Measurements from ENCODE around the gene ABHD15. TPM values are rescaled to one million over a fixed set of nuclear protein-coding genes. Genes with fewer than 3 reads are reported as not detected.

ABHD15 gene
- total and polyA plus RNA-seq, 7 experiments from 2014 or later = 3.1 to 17.6 (median 9.9) TPM

DNA sequence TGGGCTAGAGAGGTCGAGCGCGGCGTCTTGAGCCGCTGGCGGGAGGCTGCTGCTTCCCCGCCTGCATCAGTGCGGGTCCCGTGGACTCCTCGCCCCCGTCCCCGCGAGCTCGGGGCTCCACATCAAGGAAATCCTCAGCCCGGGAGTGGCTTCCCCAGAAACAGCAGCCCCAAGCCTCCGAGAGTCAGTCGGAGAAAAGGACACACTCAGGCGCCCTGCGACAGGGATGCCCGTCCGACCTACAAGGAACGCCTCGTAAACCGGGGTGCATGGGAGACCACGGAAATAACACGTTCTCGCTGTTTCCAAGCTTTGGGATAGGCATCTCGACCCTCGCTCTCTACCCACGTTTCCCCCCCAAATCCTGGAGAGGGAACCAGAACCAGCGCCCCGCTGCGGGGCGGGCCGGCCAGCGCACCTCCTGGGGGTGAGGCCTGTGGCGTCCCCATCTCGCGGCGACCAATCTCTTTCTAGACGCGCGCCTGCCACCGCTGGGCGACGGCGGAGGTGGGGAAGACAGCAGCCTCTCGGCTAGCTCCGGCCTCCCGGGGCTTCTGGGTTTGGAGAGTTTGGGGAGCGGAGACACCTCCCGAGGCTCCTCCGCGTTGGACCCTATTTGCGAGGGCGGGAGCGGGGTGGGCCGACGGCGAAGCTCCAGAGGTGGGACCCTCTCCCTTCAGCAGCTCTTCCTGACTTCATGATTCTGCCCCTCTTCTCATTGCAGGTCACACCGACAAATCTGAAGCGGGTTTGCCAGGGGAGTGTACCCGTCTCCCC, 905 bp upstream of the ABHD15 start:
- peaks cover 12 to 30% of the 10 kb centered on the region in 2 donors for H3K4me1 ChIP-seq (ENCODE audit: control insufficient read depth in 2 of 2, insufficient read depth in 2 of 2, low read length in 2 of 2)
- H3K27ac Mint-ChIP-seq = peak overlapping the region; percentile 82 to 97 (median 92)
- peak overlapping the region; percentile 78 for H3K27ac ChIP-seq (ENCODE audit: low read depth, low read length)
- peaks cover 0 to 3% (median 0%) of the 10 kb centered on the region in 11 donors for H3K9me3 Mint-ChIP-seq
- H3K27me3 Mint-ChIP-seq = no peaks in the 10 kb centered on the region
- ChIA-PET POLR2A (interaction anchor here (0.5 to 6.0 kb wide), 12 partner anchors 10 to 362 kb away, joined by 3 to 59 read pairs (median 4); partner anchors contain the start of genes SSH2 and TAOK1), CTCF (interaction anchor here (0.6 to 1.5 kb wide), 4 partner anchors 34 to 358 kb away, joined by 3 to 5 read pairs (median 4); no protein-coding TSS in a partner anchor)
- H3K4me3 ChIP-seq (ENCODE audit: low read length) = peak overlapping the region; percentile 89
- DNase-seq (peak; percentile 56 to 82 (median 63)), ATAC-seq (peak; percentile 74)
- peaks cover 0 to 9% (median 0%) of the 10 kb centered on the region in 5 donors for H3K36me3 Mint-ChIP-seq
- H3K27me3 ChIP-seq (ENCODE audit: control insufficient read depth in 2 of 2, insufficient read depth in 2 of 2, low read length in 2 of 2) = no peaks in the 10 kb centered on the region
- H3K4me3 Mint-ChIP-seq = peak overlapping the region; percentile 88 to 99 (median 95)
- intact Hi-C loops (cut with micrococcal nuclease) = loop anchor here (1.0 to 10.0 kb wide), 15 partner anchors 13 to 920 kb away; partner anchors contain the start of genes GIT1 (in 2 of the 2), NUFIP2 (in 2 of the 2), PHF12 (in 2 of the 2) and TAOK1 (in 2 of the 2)
- no peaks in the 10 kb centered on the region for H3K9me3 ChIP-seq (ENCODE audit: control insufficient read depth in 2 of 3, low read length in 3 of 3)
- peaks cover 0 to 4% (median 0%) of the 10 kb centered on the region in 3 experiments for H3K36me3 ChIP-seq (ENCODE audit: control insufficient read depth in 2 of 3, insufficient read depth in 3 of 3, low read length in 3 of 3)
- peaks cover 16 to 41% (median 35%) of the 10 kb centered on the region in 7 donors for H3K4me1 Mint-ChIP-seq

DNA sequence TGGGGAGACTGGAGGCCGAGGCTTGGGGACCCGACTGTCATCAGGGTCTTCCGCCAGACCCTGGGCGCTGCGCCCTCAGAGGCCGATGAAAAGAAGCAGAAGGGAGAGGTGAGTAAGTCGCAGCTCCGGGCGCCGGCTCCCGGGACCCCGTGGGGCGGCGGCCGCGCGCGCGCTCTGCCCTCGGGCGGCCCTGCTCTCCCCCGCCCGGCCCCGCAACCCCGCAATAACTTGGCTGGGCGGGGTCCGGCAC, 392 bp upstream of the ABHD15 start:
- peaks cover 0 to 3% (median 0%) of the 10 kb centered on the region in 11 donors for H3K9me3 Mint-ChIP-seq
- Histone ChIP-seq H3K4me1 (ENCODE audit: control insufficient read depth in 2 of 2, insufficient read depth in 2 of 2, low read length in 2 of 2) (peaks cover 12 to 30% of the 10 kb centered on the region in 2 donors), H3K4me3 (ENCODE audit: low read length) (peak overlapping the region; percentile 89), H3K27ac (ENCODE audit: low read depth, low read length) (peak overlapping the region; percentile 78), H3K27me3 (ENCODE audit: control insufficient read depth in 2 of 2, insufficient read depth in 2 of 2, low read length in 2 of 2) (no peaks in the 10 kb centered on the region), H3K36me3 (ENCODE audit: control insufficient read depth in 2 of 3, insufficient read depth in 3 of 3, low read length in 3 of 3) (peaks cover 0 to 4% (median 0%) of the 10 kb centered on the region in 3 experiments), H3K9me3 (ENCODE audit: control insufficient read depth in 2 of 3, low read length in 3 of 3) (no peaks in the 10 kb centered on the region)
- peak overlapping the region in 3 of 9 donors; percentile 63 to 90 (median 88) for H3K27ac Mint-ChIP-seq
- DNase-seq = no peak
- H3K27me3 Mint-ChIP-seq = no peaks in the 10 kb centered on the region
- peaks cover 16 to 45% (median 36%) of the 10 kb centered on the region in 7 donors for H3K4me1 Mint-ChIP-seq
- peak overlapping the region; percentile 76 to 99 (median 94) for H3K4me3 Mint-ChIP-seq
- ATAC-seq = no peak
- CTCF ChIA-PET = interaction anchor here (1.2 kb wide), 1 partner anchor 50 kb away, joined by 3 read pairs; no protein-coding TSS in a partner anchor
- intact Hi-C loops (cut with micrococcal nuclease) = loop anchor here (1.0 to 10.0 kb wide), 7 partner anchors 30 to 920 kb away; partner anchors contain the start of genes NUFIP2 (in 2 of the 2), PHF12 (in 2 of the 2), BLTP2 (in 1 of the 2) and SSH2 (in 1 of the 2)
- POLR2A ChIA-PET = interaction anchor here (0.5 to 6.0 kb wide), 7 partner anchors 10 to 551 kb away, joined by 3 to 59 read pairs (median 4); partner anchors contain the start of gene TAOK1
- peaks cover 0 to 12% (median 0%) of the 10 kb centered on the region in 5 donors for H3K36me3 Mint-ChIP-seq

DNA sequence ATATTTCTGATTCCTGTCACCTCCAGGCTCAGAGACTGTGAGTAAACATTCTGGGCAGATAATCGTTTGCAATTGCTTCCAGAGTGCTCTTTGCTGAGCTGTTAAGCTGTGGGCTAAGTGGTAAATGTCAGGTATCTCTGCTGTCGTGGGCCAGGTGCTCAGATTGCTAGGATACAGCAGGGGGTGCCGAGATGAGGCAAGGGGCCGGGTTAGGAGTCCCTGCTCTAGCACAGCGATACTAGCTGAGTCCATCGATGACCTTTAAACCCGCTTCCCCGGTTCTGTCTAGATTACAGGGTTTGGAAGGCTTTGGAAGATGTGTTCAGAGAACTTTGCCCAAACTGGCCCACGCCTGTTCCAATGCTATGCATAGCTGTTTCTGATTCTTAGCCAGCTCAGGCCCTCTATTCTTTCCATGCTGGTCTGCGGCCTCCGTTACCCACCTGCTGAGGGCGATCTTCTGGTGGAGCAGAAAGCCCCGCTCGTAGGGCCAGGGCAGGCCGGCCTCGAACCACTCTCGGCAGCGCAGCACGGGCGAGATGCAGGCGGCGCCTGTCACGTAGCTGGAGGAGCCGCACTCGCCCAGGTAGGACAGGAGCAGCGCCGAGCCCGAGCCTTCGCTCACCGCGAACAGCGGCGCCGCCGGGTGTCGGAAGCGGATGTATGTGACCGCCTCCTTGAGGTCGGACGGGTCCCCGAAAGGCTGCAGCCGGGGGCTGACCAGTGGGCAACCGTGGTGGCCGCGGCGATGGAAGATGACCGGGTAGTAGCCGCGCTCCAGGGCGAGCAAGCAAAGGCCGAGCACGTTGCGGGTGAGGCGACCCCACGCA, 979 bp downstream of the ABHD15 start:
- H3K4me1 ChIP-seq (ENCODE audit: control insufficient read depth in 2 of 2, insufficient read depth in 2 of 2, low read length in 2 of 2) = peaks cover 9 to 30% of the 10 kb centered on the region in 2 donors
- ChIA-PET POLR2A (interaction anchor here (0.5 to 6.0 kb wide), 6 partner anchors 10 to 616 kb away, joined by 4 to 59 read pairs (median 4); partner anchors contain the start of gene SSH2), CTCF (interaction anchor here (0.5 to 1.3 kb wide), 6 partner anchors 15 to 419 kb away, joined by 3 to 9 read pairs (median 3); no protein-coding TSS in a partner anchor)
- Mint-ChIP-seq H3K27me3 (no peaks in the 10 kb centered on the region), H3K27ac (peak overlapping the region; percentile 13 to 95 (median 81)), H3K36me3 (peaks cover 0 to 18% (median 0%) of the 10 kb centered on the region in 5 donors), H3K4me1 (peaks cover 14 to 45% (median 28%) of the 10 kb centered on the region in 7 donors), H3K4me3 (peak overlapping the region; percentile 86 to 99 (median 90)), H3K9me3 (peaks cover 0 to 3% (median 0%) of the 10 kb centered on the region in 11 donors)
- intact Hi-C loops (cut with micrococcal nuclease) = loop anchor here (1.0 to 10.0 kb wide), 7 partner anchors 29 to 919 kb away; partner anchors contain the start of genes PHF12 (in 2 of the 2), BLTP2 (in 1 of the 2), NUFIP2 (in 1 of the 2) and SSH2 (in 1 of the 2)
- H3K27ac ChIP-seq (ENCODE audit: low read depth, low read length) = peak overlapping the region; percentile 53
- no peaks in the 10 kb centered on the region for H3K27me3 ChIP-seq (ENCODE audit: control insufficient read depth in 2 of 2, insufficient read depth in 2 of 2, low read length in 2 of 2)
- H3K36me3 ChIP-seq (ENCODE audit: control insufficient read depth in 2 of 3, insufficient read depth in 3 of 3, low read length in 3 of 3) = peaks cover 0 to 7% (median 0%) of the 10 kb centered on the region in 3 experiments
- ATAC-seq (peak; percentile 14), DNase-seq (peak in 6 of 9 donors; percentile 35 to 66 (median 42))
- H3K9me3 ChIP-seq (ENCODE audit: control insufficient read depth in 2 of 3, low read length in 3 of 3) = no peaks in the 10 kb centered on the region
- peak overlapping the region; percentile 74 for H3K4me3 ChIP-seq (ENCODE audit: low read length)

DNA sequence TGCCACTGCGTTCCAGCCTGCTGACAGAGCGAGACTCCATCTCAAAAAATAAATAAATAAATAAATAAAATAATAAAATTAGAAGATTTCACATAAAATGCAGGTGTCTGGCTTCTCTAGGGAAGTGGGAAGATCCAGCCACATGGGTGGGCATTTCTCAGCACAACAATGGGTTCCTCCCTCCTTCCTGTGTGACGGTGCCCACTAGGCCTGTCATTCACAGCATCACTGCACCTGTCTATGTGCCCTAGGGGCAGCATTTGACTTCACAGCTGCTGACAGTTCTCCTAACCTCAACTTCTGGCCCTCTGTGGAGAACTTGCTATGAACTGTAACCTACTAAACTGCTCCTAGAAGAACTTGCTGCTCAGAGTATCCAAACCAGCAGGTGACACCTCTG, 3.0 kb downstream of the ABHD15 start:
- peaks cover 0 to 7% (median 0%) of the 10 kb centered on the region in 3 experiments for H3K36me3 ChIP-seq (ENCODE audit: control insufficient read depth in 2 of 3, insufficient read depth in 3 of 3, low read length in 3 of 3)
- DNase-seq (no peak), ATAC-seq (no peak)
- H3K9me3 ChIP-seq (ENCODE audit: control insufficient read depth in 2 of 3, low read length in 3 of 3) = no peaks in the 10 kb centered on the region
- H3K27ac ChIP-seq (ENCODE audit: low read depth, low read length) = no peak overlapping the region
- H3K4me3 ChIP-seq (ENCODE audit: low read length) = no peak overlapping the region
- Mint-ChIP-seq H3K9me3 (peaks cover 0 to 3% (median 0%) of the 10 kb centered on the region in 11 donors), H3K4me3 (peak overlapping the region in 1 of 10 donors; percentile 57), H3K27ac (peak overlapping the region in 1 of 9 donors; percentile 15), H3K27me3 (no peaks in the 10 kb centered on the region), H3K4me1 (peaks cover 8 to 38% (median 16%) of the 10 kb centered on the region in 7 donors), H3K36me3 (peaks cover 0 to 18% (median 0%) of the 10 kb centered on the region in 5 donors)
- H3K27me3 ChIP-seq (ENCODE audit: control insufficient read depth in 2 of 2, insufficient read depth in 2 of 2, low read length in 2 of 2) = no peaks in the 10 kb centered on the region
- ChIA-PET POLR2A (no interaction called here), CTCF (interaction anchor here (0.6 to 0.7 kb wide), 2 partner anchors 8 to 1811 kb away, joined by 3 to 4 read pairs; no protein-coding TSS in a partner anchor)
- intact Hi-C loops (cut with micrococcal nuclease) = loop anchor here (10.0 kb wide), 1 partner anchor 419 kb away; no protein-coding TSS in a partner anchor
- H3K4me1 ChIP-seq (ENCODE audit: control insufficient read depth in 2 of 2, insufficient read depth in 2 of 2, low read length in 2 of 2) = peaks cover 9 to 23% of the 10 kb centered on the region in 2 donors

DNA sequence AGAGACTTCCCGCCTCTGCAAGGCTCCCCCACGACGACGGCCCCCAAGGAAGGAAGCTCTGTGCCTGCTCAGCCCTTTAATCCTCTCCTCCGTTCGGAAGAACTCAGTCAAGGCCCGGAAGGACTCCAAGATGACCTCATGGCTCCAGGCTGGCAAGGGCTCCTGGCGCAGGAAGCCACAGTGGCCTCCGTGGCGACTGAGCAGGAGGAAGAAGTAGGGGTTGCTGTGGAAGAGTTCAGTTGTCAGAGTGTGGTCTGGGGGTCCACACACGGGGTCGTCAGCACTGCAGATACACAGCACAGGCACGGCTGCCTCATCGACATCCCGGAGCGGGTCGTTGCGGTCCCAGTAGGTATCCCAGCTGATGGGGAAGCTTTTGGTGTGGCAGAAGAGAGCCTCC, 4.2 kb downstream of the ABHD15 start:
- H3K27me3 Mint-ChIP-seq = no peaks in the 10 kb centered on the region
- intact Hi-C loops (cut with micrococcal nuclease) = loop anchor here (10.0 kb wide), 1 partner anchor 418 kb away; no protein-coding TSS in a partner anchor
- H3K36me3 ChIP-seq (ENCODE audit: control insufficient read depth in 2 of 3, insufficient read depth in 3 of 3, low read length in 3 of 3) = peaks cover 0 to 3% (median 0%) of the 10 kb centered on the region in 3 experiments
- peak overlapping the region in 1 of 9 donors; percentile 20 for H3K27ac Mint-ChIP-seq
- H3K36me3 Mint-ChIP-seq = peaks cover 0 to 18% (median 0%) of the 10 kb centered on the region in 5 donors
- DNase-seq (no peak), ATAC-seq (no peak)
- peaks cover 14 to 44% (median 16%) of the 10 kb centered on the region in 7 donors for H3K4me1 Mint-ChIP-seq
- ChIA-PET CTCF (no interaction called here), POLR2A (no interaction called here)
- no peaks in the 10 kb centered on the region for H3K9me3 Mint-ChIP-seq
- peaks cover 9 to 26% of the 10 kb centered on the region in 2 donors for H3K4me1 ChIP-seq (ENCODE audit: control insufficient read depth in 2 of 2, insufficient read depth in 2 of 2, low read length in 2 of 2)
- H3K4me3 Mint-ChIP-seq = peak overlapping the region in 4 of 10 donors; percentile 28 to 51 (median 32)
- H3K4me3 ChIP-seq (ENCODE audit: low read length) = no peak overlapping the region
- H3K27me3 ChIP-seq (ENCODE audit: control insufficient read depth in 2 of 2, insufficient read depth in 2 of 2, low read length in 2 of 2) = no peaks in the 10 kb centered on the region
- H3K27ac ChIP-seq (ENCODE audit: low read depth, low read length) = no peak overlapping the region
- no peaks in the 10 kb centered on the region for H3K9me3 ChIP-seq (ENCODE audit: control insufficient read depth in 2 of 3, low read length in 3 of 3)
